Type B pancreatic cell (in vitro differentiated cells): ENCODE results near the gene LTBP3. TPM values are rescaled to one million over a fixed set of nuclear protein-coding genes. Genes with fewer than 3 reads are reported as not detected.

ENCODE experiments used
- DNase-seq: peaks from one replicate; pipeline ENCODE4 v3.0.0; 2021; ENCODE audit warnings: mixed read lengths; ENCODE audit not compliant: unreplicated experiment; ENCODE audit errors: extremely low spot score
- H3K27ac Mint-ChIP-seq: 2 replicates; pipeline ENCODE4 v1.8.0; 2021; ENCODE audit warnings: mild to moderate bottlenecking, mixed read lengths
- H3K27me3 Mint-ChIP-seq: 2 replicates; pipeline ENCODE4 v1.8.0; 2021; ENCODE audit warnings: mixed read lengths
- H3K36me3 Mint-ChIP-seq: 2 replicates; pipeline ENCODE4 v1.8.0; 2021; ENCODE audit warnings: mixed read lengths
- H3K4me1 Mint-ChIP-seq: one replicate; pipeline ENCODE4 v1.8.0; 2021; ENCODE audit warnings: mixed read lengths; ENCODE audit not compliant: unreplicated experiment
- H3K4me3 Mint-ChIP-seq: 2 replicates; pipeline ENCODE4 v1.8.0; 2021; ENCODE audit warnings: mild to moderate bottlenecking, mixed read lengths
- H3K9me3 Mint-ChIP-seq: 2 replicates; pipeline ENCODE4 v1.8.0; 2021; ENCODE audit warnings: mixed read lengths
- total RNA-seq: library from RNA; stranded (reverse); gene quantifications from 2 replicates; pipeline ENCODE4 v1.2.1, GENCODE V29; 2021; ENCODE audit warnings: low replicate concordance
- TF ChIP-seq, protein P1 (sequence below): fragments of 200-600 bp; sonication (generic); conservative IDR thresholded peaks from 2 replicates; pipeline ENCODE4 v1.5.0; 2021; ENCODE audit warnings: antibody characterized with exemption, mild to moderate bottlenecking

The LTBP3 gene
- total RNA-seq, 1 donor from 2014 or later = 71.8 TPM

- no peaks in the 10 kb centered on the region for H3K9me3 Mint-ChIP-seq
- H3K4me1 Mint-ChIP-seq = peaks cover 25% of the 10 kb centered on the region
- H3K27ac Mint-ChIP-seq = peak overlapping the region; percentile 59
- H3K36me3 Mint-ChIP-seq = no peaks in the 10 kb centered on the region
- TF ChIP-seq, protein P1, sequence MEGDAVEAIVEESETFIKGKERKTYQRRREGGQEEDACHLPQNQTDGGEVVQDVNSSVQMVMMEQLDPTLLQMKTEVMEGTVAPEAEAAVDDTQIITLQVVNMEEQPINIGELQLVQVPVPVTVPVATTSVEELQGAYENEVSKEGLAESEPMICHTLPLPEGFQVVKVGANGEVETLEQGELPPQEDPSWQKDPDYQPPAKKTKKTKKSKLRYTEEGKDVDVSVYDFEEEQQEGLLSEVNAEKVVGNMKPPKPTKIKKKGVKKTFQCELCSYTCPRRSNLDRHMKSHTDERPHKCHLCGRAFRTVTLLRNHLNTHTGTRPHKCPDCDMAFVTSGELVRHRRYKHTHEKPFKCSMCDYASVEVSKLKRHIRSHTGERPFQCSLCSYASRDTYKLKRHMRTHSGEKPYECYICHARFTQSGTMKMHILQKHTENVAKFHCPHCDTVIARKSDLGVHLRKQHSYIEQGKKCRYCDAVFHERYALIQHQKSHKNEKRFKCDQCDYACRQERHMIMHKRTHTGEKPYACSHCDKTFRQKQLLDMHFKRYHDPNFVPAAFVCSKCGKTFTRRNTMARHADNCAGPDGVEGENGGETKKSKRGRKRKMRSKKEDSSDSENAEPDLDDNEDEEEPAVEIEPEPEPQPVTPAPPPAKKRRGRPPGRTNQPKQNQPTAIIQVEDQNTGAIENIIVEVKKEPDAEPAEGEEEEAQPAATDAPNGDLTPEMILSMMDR = no peak
- no peak for DNase-seq
- H3K27me3 Mint-ChIP-seq = peaks cover 17% of the 10 kb centered on the region
- H3K4me3 Mint-ChIP-seq = peak overlapping the region; percentile 69
These were observed 18.2 kb upstream of the LTBP3 start for GRCh38 chr11:65576232-65576866.

DNA sequence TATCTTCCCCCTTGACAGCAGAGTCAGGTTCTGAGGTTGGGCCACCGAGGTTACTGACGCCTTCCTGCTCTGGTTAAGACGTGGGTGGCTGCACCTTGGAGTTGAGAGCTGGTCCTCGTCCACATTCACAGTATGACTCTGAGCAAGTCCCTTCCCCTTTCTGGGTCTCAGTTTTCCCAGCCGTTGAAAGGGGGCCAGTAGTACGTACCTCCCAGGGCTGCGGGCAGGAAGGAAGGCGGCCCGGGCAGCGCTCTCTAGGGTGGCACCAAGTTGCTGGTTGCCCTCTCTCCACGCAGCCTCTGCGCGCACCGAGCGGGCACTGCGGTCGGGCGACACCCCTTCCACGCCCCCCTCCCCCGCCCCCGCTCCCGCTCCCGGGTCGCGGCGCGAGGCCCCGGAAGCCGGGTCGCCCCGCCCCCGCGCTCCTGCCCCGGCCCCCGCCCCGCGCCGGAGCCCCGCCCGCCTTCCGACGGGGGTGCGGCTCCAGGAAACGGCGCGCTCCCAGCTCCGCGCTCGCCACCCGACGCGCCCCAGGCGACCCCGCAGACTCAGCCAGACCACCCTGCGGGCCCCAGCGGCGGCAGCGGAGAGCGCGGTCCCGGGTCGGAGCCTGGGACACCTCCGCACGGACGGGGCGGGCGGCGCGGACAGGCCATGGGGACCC, 17.5 kb upstream of the LTBP3 start, which contains the start of gene EHBP1L1:
Gene EHBP1L1, plus strand, starts transcription at position 486 of the 664 bp plus-strand sequence. CDS start 250 bp downstream, outside the sequence.
- Mint-ChIP-seq H3K9me3 (no peaks in the 10 kb centered on the region), H3K27ac (peak within 1 kb of the TSS; percentile 80), H3K4me3 (peak within 1 kb of the TSS; percentile 88), H3K4me1 (peaks cover 25% of the 10 kb centered on the region), H3K27me3 (peaks cover 17% of the 10 kb centered on the region), H3K36me3 (no peaks in the 10 kb centered on the region)
- no peak for DNase-seq
- TF ChIP-seq, protein P1 = no peak

GRCh38 chr11:65574811-65575567, 16.8 kb upstream of the LTBP3 start:
- Mint-ChIP-seq H3K27ac (peak overlapping the region; percentile 80), H3K36me3 (peaks cover 3% of the 10 kb centered on the region), H3K4me1 (peaks cover 28% of the 10 kb centered on the region), H3K9me3 (no peaks in the 10 kb centered on the region), H3K27me3 (peaks cover 17% of the 10 kb centered on the region), H3K4me3 (peak overlapping the region; percentile 88)
- TF ChIP-seq, protein P1 = no peak
- no peak for DNase-seq

- Mint-ChIP-seq H3K36me3 (peaks cover 3% of the 10 kb centered on the region), H3K27me3 (peaks cover 17% of the 10 kb centered on the region), H3K4me3 (peak overlapping the region; percentile 88), H3K4me1 (peaks cover 33% of the 10 kb centered on the region), H3K27ac (peak overlapping the region; percentile 80), H3K9me3 (no peaks in the 10 kb centered on the region)
- TF ChIP-seq, protein P1 = peak; percentile 99
- peak; percentile 87 for DNase-seq
These were observed 16.1 kb upstream of the LTBP3 start for GRCh38 chr11:65574109-65574810.

DNA sequence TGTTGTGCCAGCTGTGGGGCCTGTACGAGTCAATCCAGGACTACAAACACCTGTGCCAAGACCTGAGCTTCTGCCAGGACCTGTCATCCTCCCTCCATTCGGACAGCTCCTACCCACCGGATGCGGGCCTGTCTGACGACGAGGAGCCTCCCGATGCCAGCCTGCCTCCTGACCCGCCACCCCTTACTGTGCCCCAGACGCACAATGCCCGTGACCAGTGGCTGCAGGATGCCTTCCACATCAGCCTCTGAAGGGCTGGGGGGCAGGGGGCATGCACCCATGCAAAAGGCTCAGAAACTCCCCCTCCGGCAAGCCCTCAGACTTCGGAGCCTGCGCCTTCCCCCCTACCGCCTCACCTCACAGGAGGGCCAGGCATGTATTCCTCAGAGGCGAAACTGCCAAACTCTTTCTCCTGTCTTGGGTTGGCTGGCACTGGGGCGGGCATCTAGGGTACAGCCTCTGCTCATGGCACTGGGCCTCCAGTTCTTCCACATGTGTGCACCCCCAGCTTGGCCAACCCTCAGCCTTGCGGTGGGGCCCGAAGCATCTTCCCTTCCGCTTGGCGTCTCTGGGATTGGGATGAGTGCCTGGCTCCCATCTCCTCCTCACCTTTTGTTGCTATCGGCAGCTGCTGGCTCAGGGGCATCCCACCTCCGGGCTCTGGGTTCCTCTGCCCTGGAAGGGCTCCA, 15.4 kb upstream of the LTBP3 start:
- no peak for DNase-seq
- no peaks in the 10 kb centered on the region for H3K9me3 Mint-ChIP-seq
- H3K27ac Mint-ChIP-seq = peak overlapping the region; percentile 72
- peaks cover 38% of the 10 kb centered on the region for H3K4me1 Mint-ChIP-seq
- peaks cover 3% of the 10 kb centered on the region for H3K36me3 Mint-ChIP-seq
- TF ChIP-seq, protein P1 = no peak
- H3K4me3 Mint-ChIP-seq = peak overlapping the region; percentile 88
- peaks cover 17% of the 10 kb centered on the region for H3K27me3 Mint-ChIP-seq
